Midbrain (tissue), 1 donor: ENCODE results near the gene RAP1B.

Experiments used
- DNase-seq: peaks from one replicate; lab custom pipeline; 2025; lab: John Stamatoyannopoulos, UW

Gene RAP1B

DNA sequence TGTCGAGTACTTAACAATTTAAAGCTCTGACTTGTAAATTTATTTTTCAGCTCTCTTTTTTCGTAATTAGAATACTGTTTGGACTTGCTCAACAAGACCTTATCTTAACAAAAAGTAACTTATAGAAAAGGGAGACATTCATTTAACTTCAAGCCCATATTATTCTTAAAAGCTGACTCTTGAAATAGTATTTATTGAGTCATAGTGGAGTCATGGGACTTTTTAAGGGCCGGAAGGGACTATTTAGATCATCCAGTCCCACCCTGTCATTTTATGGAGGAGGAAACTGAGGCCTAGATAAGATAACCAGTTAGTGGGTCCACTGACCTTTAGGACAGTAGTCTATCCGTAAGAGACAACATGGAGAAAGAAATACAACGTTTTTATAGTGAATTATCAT, 1.5 kb downstream of the RAP1B start:
- DNase-seq: no peak

- DNase-seq: no peak
These were observed 2.0 kb downstream of the RAP1B start for GRCh38 chr12:68612697-68613096.

DNA sequence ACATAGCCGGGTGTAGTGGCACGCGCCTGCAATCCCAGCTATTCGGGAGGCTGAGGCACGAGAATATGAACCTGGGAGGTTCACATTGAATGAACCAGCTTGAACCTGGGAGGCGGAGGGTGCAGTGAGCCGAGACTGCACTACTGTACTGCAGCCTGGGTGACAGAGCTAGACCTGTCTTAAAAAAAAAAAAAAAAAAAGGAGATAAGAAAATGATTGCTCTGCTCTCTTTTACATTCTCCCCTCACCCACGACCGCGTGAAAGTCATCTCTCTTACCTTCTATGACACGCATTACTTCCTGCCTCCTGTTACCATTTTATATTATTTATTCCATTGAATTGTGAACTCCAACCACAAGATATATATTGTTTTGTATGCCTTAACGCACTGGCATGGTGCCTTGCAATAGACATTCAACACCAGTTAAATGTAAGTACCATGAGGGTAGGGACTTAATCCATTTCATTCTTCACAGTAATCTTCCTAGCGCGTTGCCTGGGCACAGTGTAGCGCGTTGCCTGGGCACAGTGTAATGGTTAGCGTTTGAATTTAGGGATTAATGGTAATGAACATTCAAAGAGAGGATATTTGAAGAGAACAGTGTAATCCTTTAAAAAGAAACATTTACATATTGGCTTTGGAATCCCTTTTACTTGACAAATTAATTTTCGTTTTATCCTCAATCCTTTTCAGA, 2.7 kb downstream of the RAP1B start:
- DNase-seq: no peak

GRCh38 chr12:68614105-68614679, 3.5 kb downstream of the RAP1B start:
- DNase-seq: no peak

DNA sequence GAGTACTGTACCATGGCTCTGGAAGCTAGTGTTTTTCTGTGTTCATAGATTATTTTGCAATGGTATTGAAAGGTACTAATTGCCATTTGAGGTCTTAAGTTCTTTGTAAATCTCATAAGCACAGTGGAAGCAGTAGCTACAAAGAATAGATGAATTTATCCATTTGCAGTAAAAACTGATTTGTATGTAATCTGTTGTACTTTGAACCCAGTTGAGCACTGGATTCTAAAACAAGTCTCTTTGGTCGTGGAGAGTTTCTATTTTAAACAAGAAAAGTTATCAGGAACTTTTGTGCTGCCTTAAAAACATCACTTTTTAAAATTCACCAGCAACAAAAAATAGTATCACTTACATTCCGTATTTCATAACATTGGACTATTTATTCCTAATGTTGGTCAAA, 4.1 kb downstream of the RAP1B start:
- no peak for DNase-seq

DNA sequence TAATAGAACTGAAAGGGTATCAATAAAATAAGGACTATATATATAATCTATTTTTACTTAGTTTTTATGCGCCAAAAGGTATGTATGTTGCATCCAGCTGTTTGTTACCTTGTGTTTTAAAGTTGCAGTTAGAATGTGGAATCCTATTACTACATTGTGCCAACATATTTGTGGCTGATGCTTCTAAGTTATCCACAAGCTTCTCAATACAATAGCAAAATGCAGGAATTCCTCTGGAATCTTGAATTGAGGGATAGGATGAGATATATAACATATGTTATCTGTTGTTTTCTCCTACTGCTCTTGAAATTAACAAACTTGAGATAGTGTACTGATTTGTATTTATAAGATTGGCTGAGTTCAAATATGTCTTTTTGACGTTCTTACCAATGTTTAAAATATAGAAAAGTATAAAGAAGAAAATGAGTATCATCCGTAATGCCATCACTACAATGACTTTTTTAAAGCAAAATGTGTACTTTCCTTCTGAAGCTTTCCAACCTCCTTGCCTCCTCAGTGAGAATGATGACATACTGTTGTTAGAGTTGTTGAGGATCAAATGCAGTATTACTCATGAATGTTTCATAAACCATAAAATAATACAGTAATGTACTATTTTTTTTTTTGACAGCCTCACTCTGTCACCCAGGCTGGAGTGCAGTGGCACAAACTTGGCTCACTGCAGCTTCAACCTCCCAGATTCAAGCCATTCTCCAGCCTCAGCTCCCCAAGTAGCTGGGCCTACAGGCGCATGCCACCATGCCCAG, 6.6 kb downstream of the RAP1B start:
- DNase-seq: no peak

GRCh38 chr12:68619541-68619940, 8.8 kb downstream of the RAP1B start:
- no peak for DNase-seq

- no peak for DNase-seq
These were observed 10.1 kb downstream of the RAP1B start for GRCh38 chr12:68620519-68621471.

DNA sequence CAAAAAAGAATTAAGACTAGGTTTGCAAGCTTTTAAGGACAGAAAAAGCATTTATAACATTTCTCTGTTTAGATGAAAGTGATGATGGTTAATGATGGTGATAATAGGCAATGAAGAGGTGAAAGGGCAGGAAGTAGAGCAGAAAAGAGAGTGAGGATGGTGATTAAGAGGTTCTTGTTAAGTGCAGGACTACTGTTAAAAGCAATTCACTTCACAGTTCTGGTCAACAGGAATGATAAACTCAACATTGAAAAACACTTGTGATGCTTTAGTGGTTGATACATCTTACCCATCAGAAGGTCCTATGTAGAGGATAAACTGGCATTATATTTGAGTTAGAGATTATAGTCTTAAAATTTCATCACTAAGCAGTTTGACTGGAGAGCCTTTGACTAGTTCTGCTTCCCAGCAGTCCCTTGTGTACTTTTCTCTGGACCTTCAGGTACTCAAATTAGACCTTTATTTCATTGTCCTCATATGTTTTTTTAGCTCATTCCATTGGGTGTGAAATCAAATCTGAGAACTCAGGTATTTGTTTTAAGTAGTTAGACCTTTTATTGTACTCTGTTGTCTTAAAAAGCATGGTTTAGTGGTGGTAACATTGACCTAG, 10.9 kb downstream of the RAP1B start:
- no peak for DNase-seq

DNA sequence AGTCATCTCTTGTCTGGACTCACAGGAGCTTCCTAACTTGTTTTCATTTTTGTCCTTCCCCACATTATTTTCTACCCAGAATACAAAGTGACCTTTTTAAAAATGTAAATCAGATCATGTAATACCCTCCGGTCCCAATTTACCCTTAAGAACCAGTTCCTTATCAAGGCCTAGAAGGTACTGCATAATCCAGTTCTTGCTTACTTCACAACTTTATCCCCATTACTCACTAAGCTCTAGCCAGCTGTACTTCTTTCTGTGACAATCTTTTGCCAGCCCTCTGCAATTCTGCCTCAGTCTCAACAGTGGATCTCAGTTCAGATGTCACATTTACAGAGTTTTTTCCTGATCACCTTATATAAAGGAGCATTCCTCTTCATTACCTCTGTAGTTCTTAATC, 11.6 kb downstream of the RAP1B start:
- no peak for DNase-seq

GRCh38 chr12:68623059-68623458, 12.4 kb downstream of the RAP1B start:
- no peak for DNase-seq

DNA sequence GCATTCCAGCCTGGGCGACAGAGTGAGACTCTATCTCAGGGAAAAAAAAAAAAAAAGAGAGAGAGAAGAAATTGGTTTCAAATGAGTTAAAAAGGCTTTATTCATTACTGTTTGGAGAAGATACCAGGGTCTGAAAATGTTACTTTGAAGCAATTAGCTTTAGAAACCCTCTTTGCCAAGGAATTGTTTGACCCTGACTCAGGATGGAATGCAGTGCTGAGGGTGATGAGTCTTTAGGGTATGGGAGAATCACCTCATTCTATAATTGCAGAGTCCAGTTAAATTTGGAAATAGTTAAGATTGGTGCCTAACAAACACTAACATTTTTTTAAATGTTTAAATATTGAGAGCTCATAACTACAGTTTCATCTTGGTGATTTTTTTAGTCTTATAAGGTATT, 13.3 kb downstream of the RAP1B start:
- DNase-seq: no peak

GRCh38 chr12:68624933-68625332, 14.2 kb downstream of the RAP1B start:
- no peak for DNase-seq

- no peak for DNase-seq
These were observed 17.1 kb downstream of the RAP1B start for GRCh38 chr12:68627673-68628319.

- DNase-seq: no peak
These were observed 18.0 kb downstream of the RAP1B start for GRCh38 chr12:68628698-68629097.

- DNase-seq: no peak
These were observed 19.4 kb downstream of the RAP1B start for GRCh38 chr12:68630050-68630449.

- DNase-seq: no peak
These were observed 19.9 kb downstream of the RAP1B start for GRCh38 chr12:68630598-68630997.

- no peak for DNase-seq
These were observed 20.5 kb downstream of the RAP1B start for GRCh38 chr12:68631227-68631626.

- no peak for DNase-seq
These were observed 21.8 kb downstream of the RAP1B start for GRCh38 chr12:68632486-68632885.

DNA sequence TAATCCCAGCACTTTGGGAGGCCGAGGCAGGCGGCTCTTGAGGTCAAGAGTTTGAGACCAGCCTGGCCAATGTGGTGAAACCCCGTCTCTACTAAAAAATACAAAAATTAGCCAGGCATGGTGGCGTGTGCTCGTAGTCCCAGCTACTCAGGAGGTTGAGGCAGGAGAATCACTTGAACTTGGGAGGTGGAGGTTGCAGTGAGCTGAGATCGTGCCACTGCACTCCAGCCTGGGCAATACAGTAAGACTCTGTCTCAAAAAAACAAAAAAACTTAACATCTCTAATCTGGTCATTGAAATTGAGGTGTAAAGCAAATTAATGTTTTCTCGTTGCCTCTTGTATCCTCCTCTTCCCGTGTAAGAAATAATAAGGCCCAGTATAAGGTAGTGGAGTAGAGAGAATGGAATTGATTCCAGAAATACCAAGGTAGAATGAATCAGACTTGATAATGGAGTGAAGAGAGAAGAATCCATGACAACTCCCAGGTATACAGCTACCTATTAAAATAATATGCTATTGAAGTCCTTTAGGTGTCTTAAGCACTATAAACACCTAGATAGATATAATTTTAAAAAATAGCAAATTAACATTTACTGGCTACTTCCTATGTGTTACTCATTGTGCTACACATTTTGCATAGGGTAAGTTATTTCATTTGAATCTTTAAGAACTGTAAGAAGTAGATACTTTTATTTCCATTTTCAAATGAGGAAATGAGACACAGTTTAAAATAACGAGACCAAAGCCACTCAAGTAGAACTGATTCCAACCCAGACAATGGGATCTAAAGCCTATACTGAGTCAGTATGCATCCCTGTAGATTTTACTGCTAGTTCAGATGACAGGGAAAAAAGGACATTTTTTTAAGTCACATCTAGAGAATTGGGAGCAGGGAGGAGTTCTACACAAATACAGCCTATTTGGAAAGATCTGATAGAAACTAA, 23.2 kb downstream of the RAP1B start:
- DNase-seq: no peak
